Loucy (cell line): ENCODE data around the gene ZDHHC18.
A peak's percentile ranks its signal among the peaks of the same experiment; 100 is the strongest.

Source experiments
- EZH2phosphoT487 ChIP-seq: fragments of 200-600 bp; IDR thresholded peaks from 2 replicates; pipeline ENCODE4 v1.6.1; 2018; ENCODE audit warnings: antibody characterized with exemption, mild to moderate bottlenecking, moderate library complexity, borderline replicate concordance
- TF ChIP-seq, protein P1 (sequence below): fragments of 200-600 bp; sonication (generic); conservative IDR thresholded peaks from 2 replicates; pipeline ENCODE4 v1.5.1; 2014; ENCODE audit warnings: mild to moderate bottlenecking, antibody characterized with exemption, low read length

DNA sequence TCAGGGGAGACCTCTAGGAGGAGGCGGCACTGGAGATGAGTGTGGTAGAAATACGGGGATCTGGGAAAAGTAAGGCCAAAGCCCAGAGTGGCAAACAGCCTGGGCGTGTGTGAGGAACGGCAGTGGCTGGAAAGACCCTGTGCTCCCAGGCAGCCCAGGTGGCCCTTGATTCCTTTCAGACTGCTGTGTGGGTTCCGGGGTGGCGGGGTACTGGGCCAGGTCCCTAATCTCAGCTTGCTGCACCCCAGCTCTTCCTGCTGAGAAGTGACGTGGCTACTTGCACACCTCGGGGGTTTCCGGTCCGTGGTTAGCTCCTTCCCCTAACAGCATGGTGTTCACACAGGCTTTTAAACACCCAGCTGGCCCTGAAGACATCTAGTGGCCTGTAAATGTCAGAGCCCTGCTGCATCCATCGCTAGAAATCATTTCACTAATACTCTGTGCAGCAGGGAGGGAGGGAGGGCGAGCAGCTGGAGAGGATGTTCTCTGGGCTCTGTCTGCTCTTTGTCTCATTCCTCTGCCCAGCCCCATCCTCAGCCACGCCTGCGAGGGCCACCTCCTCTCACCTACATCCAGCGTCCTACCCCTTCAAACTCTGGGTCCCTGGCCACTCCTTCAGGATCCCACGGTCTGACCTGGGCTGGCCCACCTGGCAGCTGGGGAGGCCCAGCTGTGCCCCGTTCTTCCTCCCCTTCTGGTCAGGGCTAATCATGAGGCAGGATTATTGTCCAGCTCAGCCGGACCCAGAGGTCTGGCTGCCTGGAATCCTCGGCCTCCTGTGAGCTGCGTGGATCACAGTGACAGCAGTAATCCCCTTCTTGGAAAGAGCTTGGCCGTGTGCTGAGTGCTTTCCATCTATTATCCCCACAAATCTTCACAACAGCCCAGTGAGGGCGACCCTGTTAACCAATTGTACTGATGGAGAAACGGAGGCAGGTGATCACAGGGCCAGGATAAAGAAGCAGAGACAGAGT, 7.2 kb downstream of the ZDHHC18 start:
- TF ChIP-seq, protein P1, sequence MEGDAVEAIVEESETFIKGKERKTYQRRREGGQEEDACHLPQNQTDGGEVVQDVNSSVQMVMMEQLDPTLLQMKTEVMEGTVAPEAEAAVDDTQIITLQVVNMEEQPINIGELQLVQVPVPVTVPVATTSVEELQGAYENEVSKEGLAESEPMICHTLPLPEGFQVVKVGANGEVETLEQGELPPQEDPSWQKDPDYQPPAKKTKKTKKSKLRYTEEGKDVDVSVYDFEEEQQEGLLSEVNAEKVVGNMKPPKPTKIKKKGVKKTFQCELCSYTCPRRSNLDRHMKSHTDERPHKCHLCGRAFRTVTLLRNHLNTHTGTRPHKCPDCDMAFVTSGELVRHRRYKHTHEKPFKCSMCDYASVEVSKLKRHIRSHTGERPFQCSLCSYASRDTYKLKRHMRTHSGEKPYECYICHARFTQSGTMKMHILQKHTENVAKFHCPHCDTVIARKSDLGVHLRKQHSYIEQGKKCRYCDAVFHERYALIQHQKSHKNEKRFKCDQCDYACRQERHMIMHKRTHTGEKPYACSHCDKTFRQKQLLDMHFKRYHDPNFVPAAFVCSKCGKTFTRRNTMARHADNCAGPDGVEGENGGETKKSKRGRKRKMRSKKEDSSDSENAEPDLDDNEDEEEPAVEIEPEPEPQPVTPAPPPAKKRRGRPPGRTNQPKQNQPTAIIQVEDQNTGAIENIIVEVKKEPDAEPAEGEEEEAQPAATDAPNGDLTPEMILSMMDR, result peak; percentile 57
- no peak for TF ChIP-seq EZH2phosphoT487
